GM19035 (cell line): Measurements from ENCODE around the gene SCAF4.
"Not testable (repeated sequence)": the region's sequence is repeated elsewhere in the genome, so short reads cannot be mapped to it uniquely, and the experiment has no call there.

Experiments used
- ATAC-seq: cut with Tn5 transposase; IDR thresholded peaks from one replicate; pipeline ENCODE4 v1.9.1; 2021; ENCODE audit not compliant: unreplicated experiment

SCAF4 gene, protein sequence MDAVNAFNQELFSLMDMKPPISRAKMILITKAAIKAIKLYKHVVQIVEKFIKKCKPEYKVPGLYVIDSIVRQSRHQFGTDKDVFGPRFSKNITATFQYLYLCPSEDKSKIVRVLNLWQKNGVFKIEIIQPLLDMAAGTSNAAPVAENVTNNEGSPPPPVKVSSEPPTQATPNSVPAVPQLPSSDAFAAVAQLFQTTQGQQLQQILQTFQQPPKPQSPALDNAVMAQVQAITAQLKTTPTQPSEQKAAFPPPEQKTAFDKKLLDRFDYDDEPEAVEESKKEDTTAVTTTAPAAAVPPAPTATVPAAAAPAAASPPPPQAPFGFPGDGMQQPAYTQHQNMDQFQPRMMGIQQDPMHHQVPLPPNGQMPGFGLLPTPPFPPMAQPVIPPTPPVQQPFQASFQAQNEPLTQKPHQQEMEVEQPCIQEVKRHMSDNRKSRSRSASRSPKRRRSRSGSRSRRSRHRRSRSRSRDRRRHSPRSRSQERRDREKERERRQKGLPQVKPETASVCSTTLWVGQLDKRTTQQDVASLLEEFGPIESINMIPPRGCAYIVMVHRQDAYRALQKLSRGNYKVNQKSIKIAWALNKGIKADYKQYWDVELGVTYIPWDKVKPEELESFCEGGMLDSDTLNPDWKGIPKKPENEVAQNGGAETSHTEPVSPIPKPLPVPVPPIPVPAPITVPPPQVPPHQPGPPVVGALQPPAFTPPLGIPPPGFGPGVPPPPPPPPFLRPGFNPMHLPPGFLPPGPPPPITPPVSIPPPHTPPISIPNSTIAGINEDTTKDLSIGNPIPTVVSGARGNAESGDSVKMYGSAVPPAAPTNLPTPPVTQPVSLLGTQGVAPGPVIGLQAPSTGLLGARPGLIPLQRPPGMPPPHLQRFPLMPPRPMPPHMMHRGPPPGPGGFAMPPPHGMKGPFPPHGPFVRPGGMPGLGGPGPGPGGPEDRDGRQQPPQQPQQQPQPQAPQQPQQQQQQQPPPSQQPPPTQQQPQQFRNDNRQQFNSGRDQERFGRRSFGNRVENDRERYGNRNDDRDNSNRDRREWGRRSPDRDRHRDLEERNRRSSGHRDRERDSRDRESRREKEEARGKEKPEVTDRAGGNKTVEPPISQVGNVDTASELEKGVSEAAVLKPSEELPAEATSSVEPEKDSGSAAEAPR

GRCh38 chr21:31731857-31732596 is at the start of gene SCAF4:
TSS of gene SCAF4 (minus strand) at chr21:31732118. CDS start at chr21:31731692, 426 bp downstream.
- peak; percentile 83 for ATAC-seq

DNA sequence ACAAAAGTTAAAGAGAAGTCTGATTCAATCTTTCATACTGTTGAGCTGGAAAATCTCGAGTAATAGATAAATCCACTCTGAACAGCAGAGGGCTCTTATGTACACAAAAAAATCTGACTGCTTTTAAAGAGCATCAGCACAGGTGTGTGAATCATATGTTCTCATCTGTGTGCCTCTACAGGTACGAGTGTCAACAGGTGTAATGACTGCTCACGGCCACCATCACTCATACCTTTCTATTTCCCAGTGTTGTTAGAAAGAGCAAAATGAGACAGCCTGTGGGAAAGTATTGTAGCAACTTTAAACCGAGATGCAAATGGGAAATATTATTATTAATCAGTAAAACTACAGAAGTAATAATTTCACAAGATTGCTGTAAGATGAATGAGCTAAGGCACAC is 49.0 kb upstream of the SCAF4 start:
- no peak for ATAC-seq

DNA sequence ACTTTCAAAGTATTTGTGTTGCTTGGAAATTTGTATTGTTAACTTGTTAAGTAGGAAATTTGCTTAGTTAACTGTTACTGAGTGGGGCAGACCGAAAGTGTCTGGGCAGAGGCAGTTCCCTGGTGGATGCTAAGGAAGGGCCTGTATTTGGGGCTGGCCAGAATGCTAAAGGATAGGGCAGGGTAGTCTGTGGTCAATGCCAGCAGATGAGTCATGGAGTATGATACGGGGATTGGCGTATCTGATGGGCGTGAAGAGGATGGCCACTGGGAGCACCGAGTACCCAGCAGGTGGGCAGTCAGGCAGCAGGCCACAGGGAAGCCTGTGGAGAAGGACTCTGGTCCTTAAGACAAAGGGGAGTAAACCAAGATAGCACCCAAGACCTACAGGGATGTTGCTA is 46.6 kb upstream of the SCAF4 start:
- no peak for ATAC-seq

- ATAC-seq, result no peak
These were observed 45.9 kb upstream of the SCAF4 start for GRCh38 chr21:31777857-31778256.

- ATAC-seq, result no peak
These were observed 42.1 kb upstream of the SCAF4 start for GRCh38 chr21:31774031-31774430.

- ATAC-seq, result peak; percentile 94
These were observed 41.0 kb upstream of the SCAF4 start for GRCh38 chr21:31772674-31773555.

- ATAC-seq, result no peak
These were observed 39.8 kb upstream of the SCAF4 start for GRCh38 chr21:31771685-31772084.

DNA sequence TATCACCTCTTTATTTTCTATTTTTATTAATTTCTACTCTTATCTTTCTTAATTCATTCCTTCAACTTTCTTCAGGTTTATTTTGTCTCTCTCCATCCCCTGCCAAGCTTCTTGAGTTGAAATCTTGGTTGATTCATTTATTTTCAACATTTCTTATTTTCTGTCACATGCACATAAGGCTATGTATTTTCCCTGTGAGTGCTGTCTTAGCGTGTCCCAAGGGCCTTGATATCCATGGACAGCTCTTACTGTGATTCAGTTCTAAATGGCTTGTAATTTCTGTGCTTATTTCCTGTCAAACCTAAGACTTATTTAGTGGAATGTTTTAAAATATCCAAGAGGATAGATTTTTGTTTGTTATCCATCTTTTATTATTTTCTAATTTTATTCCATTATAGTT is 36.8 kb upstream of the SCAF4 start:
- ATAC-seq, result no peak

DNA sequence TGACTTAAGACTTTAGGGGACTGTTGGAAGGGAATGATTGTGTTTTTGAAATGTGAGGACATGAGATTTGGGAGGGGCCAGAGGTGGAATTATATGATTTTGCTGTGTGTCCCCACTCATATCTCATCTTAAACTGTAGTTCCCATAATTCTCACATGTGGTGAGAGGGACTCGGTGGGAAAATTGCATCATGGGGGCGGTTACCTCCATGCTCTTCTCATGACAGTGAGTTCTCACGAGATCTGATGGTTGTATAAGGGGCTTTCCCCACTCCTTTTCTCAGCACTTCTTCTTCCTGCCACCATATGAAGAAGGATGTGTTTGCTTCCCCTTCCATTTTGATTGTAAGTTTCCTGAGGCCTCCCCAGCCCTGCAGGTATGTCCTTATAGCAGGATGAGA is 35.0 kb upstream of the SCAF4 start:
- no peak for ATAC-seq

- not testable (repeated sequence) for ATAC-seq
These were observed 33.9 kb upstream of the SCAF4 start for GRCh38 chr21:31765850-31766249.

- ATAC-seq, result no peak
These were observed 29.0 kb upstream of the SCAF4 start for GRCh38 chr21:31760931-31761330.

GRCh38 chr21:31756787-31757186 is 24.9 kb upstream of the SCAF4 start:
- no peak for ATAC-seq

- ATAC-seq, result no peak
These were observed 23.1 kb upstream of the SCAF4 start for GRCh38 chr21:31755027-31755426.

GRCh38 chr21:31754708-31754960 is 22.7 kb upstream of the SCAF4 start:
- ATAC-seq, result no peak

GRCh38 chr21:31753949-31754707 is 22.2 kb upstream of the SCAF4 start:
- no peak for ATAC-seq

DNA sequence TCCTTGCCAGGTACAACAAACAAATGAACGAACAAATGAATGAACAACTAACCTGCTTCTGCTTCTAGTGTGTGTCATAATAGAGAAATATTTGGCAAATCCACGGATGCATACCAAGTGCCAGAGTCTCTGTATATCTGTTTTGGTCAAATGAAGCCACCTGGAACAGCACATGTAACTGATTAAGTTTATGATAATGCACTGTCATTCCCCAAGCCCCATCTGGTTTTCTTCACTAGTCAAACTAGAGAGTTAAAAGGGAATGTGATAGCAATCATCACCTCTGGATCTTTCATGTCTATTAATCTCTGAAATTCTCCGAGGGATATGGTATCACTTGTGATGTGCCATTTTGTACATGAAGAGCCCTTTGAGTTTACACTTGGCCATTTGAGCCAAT is 21.0 kb upstream of the SCAF4 start:
- ATAC-seq, result no peak

DNA sequence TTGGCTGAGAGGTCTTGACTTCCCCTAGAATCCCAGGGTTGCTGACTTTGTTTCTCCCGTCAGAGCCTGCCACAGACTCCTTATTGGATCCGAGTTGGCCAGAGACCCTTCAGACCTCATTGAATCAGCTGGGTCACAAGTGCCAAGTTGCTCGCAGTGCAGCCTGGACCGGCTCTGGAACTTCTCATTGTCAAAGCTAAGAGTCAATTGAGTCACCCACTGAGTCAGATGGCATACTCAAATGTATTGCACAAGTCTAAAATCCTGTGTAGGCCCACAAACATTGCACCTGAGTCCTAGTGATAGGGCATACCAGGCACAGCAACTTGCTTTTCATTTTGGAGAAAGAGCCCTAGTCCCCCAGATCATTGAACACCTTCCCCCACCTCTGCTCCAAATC is 20.4 kb upstream of the SCAF4 start:
- ATAC-seq, result no peak

GRCh38 chr21:31750843-31751242 is 18.9 kb upstream of the SCAF4 start:
- no peak for ATAC-seq

DNA sequence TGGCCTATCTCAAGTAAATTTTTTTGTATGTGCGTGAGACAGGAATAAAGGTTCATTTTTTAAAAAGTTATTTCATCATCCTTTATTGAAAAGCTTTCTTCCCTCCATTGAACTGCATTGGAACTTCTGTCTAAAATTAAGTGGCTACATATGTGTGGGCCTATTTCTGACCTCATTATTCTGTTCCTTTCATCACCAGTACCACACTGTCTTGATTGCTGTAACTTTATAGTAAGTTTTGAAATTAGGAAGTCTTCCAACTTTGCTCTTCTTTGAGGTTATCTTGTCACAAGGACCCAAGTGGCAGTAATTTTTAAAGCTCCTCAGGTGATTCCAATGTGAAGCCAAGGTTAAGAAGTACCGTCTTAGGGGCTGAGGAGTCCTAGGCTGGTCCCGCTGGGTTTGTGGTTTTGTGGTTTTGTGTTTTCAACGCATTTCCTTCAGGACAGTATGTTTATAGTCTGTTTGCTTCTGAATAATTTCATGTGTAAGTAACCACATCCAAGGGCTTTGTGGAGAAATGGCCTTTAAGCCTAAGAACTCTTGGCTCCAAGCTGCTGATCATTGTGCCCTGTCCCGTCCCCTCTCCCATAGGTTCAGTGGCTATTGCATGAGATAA is 12.4 kb upstream of the SCAF4 start:
- ATAC-seq, result no peak
